ENCODE measurements around the gene E2F4.

Gene E2F4, protein sequence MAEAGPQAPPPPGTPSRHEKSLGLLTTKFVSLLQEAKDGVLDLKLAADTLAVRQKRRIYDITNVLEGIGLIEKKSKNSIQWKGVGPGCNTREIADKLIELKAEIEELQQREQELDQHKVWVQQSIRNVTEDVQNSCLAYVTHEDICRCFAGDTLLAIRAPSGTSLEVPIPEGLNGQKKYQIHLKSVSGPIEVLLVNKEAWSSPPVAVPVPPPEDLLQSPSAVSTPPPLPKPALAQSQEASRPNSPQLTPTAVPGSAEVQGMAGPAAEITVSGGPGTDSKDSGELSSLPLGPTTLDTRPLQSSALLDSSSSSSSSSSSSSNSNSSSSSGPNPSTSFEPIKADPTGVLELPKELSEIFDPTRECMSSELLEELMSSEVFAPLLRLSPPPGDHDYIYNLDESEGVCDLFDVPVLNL
- 60.6 to 67.0 (median 66.7) reads per million in 3 donors for total RNA-seq

DNA sequence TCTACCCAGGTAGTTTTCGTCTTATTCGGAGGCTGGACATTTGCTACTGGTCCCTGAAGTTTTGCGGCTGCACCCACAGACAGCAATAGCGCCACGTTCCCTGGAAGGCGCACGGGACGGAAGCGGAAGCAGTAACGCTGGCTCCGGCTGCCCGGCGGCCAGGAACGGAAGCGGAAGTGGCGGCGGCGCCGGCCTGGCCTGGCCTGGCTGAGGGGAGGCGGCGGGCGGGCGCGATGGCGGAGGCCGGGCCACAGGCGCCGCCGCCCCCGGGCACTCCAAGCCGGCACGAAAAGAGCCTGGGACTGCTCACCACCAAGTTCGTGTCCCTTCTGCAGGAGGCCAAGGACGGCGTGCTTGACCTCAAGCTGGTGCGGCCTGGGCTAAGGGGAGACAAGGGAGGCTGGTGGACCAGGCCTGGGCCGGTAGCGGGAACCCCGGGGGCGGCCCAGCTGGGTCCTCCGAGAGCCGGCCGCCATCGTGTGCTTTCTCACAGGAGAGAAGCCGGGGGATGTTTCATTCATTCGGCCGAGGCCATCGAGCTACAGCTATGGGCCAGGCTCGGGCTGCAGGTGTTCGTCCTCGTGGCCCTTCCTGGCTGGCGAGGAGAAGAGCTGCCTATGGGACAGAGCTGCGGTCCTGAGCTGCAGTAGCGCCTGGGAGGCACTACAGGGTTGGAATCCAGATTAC lies at the start of gene E2F4:
TSS of gene E2F4 (plus strand) at position 161 of the 687 bp plus-strand sequence. CDS start at position 234, 73 bp downstream.
- H3K9me3 ChIP-seq (ENCODE audit: control insufficient read depth, low read length) = no peaks in the 10 kb centered on the region
- H3K27me3 ChIP-seq (replicated peaks; ENCODE audit: control insufficient read depth, insufficient read depth, low read length, poor library complexity, severe bottlenecking) = no peaks in the 10 kb centered on the region
- peak within 1 kb of the TSS; percentile 73 for H3K4me3 ChIP-seq (ENCODE audit: insufficient read depth, low read depth, low read length, poor library complexity, severe bottlenecking)
- peaks cover 29% of the 10 kb centered on the region for H3K36me3 ChIP-seq (ENCODE audit: control insufficient read depth, insufficient read depth, low read length)
- peak within 1 kb of the TSS; percentile 85 for H3K27ac ChIP-seq (ENCODE audit: insufficient read depth, low read length, poor library complexity, severe bottlenecking)
- peaks cover 26% of the 10 kb centered on the region for H3K4me1 ChIP-seq (ENCODE audit: control insufficient read depth, insufficient read depth, low read length, poor library complexity, severe bottlenecking)
- DNase-seq = peak; percentile 72 to 81 (median 75)

DNA sequence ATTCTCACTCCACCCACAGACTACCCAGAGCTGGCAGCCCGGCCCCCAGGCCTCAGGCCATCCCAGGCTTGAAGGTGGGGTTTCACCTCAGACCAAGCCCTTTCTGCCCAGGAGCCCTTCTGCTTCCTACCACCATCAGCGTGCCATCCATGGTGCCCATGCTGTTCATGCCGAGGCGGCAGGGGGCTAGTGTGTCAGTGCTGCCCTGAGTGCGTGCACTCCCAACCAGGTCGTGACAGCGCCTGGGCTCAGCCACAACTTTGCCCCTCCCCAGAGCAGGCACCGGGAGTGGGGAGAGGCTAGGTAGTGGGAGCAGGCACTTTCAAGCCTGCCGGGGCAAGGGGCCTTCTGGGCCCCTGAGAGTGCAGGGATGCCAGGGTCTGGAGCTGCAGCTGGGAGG lies 49.6 kb upstream of the E2F4 start:
- Histone ChIP-seq H3K36me3 (ENCODE audit: control insufficient read depth, insufficient read depth, low read length) (peaks cover 83% of the 10 kb centered on the region), H3K9me3 (ENCODE audit: control insufficient read depth, low read length) (no peaks in the 10 kb centered on the region), H3K4me1 (ENCODE audit: control insufficient read depth, insufficient read depth, low read length, poor library complexity, severe bottlenecking) (no peaks in the 10 kb centered on the region), H3K27ac (ENCODE audit: insufficient read depth, low read length, poor library complexity, severe bottlenecking) (no peak overlapping the region), H3K4me3 (ENCODE audit: insufficient read depth, low read depth, low read length, poor library complexity, severe bottlenecking) (no peak overlapping the region), H3K27me3 (replicated peaks; ENCODE audit: control insufficient read depth, insufficient read depth, low read length, poor library complexity, severe bottlenecking) (no peaks in the 10 kb centered on the region)
- DNase-seq = no peak

DNA sequence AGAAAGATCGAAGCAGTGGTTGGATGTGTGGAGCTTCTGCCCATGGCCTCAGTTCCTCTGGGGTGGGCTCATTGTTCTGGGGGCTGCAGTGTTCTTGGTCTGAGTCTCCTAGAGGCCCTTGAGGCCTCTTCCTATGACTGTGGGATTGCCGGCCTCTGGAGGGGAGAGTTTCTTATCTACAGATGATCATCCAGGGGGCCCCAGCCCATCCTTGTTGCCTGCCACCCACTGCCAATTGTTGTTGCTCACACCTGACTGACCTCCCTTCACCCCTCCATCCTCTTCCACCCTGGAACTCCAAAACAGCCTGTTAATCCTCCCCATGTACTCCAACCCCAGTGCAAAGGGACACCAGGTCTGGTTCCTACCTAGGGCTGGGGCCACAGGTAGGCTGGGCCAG lies 47.0 kb upstream of the E2F4 start:
- H3K36me3 ChIP-seq (ENCODE audit: control insufficient read depth, insufficient read depth, low read length) = peaks cover 71% of the 10 kb centered on the region
- no peaks in the 10 kb centered on the region for H3K27me3 ChIP-seq (replicated peaks; ENCODE audit: control insufficient read depth, insufficient read depth, low read length, poor library complexity, severe bottlenecking)
- no peaks in the 10 kb centered on the region for H3K9me3 ChIP-seq (ENCODE audit: control insufficient read depth, low read length)
- no peaks in the 10 kb centered on the region for H3K4me1 ChIP-seq (ENCODE audit: control insufficient read depth, insufficient read depth, low read length, poor library complexity, severe bottlenecking)
- no peak for DNase-seq
- no peak overlapping the region for H3K4me3 ChIP-seq (ENCODE audit: insufficient read depth, low read depth, low read length, poor library complexity, severe bottlenecking)
- H3K27ac ChIP-seq (ENCODE audit: insufficient read depth, low read length, poor library complexity, severe bottlenecking) = no peak overlapping the region

DNA sequence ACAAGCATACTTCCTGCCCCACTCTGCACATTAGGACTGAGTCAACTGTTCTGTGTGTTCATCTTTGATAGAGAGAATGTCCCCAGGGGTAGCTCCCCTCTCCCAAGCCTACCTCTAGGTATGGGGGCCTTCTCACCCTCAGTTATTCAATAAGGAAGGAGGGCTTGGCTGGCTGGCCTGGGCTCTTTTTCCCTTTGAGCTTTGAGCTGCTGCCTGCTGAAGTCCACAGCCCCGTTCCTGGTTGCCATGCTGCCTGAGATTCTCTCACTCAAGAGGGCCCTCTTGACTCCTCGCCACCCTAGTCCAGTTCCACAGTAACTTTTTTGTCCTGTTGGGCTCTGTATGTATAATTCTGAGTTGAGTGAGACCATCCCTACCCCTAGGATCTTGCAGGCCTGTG lies 46.2 kb upstream of the E2F4 start:
- no peaks in the 10 kb centered on the region for H3K9me3 ChIP-seq (ENCODE audit: control insufficient read depth, low read length)
- no peak for DNase-seq
- no peaks in the 10 kb centered on the region for H3K4me1 ChIP-seq (ENCODE audit: control insufficient read depth, insufficient read depth, low read length, poor library complexity, severe bottlenecking)
- peak overlapping the region; percentile 2 for H3K27ac ChIP-seq (ENCODE audit: insufficient read depth, low read length, poor library complexity, severe bottlenecking)
- peaks cover 63% of the 10 kb centered on the region for H3K36me3 ChIP-seq (ENCODE audit: control insufficient read depth, insufficient read depth, low read length)
- no peak overlapping the region for H3K4me3 ChIP-seq (ENCODE audit: insufficient read depth, low read depth, low read length, poor library complexity, severe bottlenecking)
- H3K27me3 ChIP-seq (replicated peaks; ENCODE audit: control insufficient read depth, insufficient read depth, low read length, poor library complexity, severe bottlenecking) = no peaks in the 10 kb centered on the region

DNA sequence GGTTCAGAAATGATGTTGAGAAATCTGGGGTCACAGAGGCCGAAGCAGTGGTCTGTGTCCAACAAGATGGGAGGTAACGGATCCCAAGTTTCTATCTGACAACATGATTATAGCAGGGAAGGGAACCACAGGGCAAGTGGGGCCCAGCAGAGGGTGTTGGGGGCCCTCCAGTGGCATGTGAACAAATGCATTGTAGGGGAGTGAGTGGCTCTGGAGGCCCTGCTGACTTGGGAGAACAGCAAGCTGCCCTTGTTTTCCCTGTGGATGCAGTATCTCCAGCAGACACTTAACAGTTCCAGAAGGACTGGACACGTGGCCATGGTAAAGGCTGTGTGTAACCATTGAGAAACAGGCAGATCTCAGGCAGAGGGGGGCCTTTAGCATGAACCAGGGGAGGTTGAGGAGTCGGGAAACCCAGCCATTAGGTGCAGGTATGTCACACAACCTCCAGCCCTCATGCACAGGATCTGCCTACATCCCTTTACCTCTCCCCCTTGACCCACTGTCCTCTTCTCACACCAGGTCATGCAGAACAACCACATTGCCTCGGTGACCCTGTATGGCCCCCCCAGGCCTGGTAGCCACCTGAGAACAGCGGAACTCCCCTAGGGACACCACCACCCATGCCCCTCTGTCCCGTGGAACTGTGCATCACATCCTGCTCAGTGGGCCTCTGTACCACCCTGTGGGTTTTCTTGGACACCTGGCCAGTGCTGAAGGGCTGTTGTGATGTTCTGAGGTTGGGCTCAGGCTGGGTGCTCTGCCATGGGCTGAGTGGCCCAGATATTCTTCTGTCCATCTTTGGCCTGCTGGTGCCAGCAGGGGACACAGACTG lies 45.2 kb upstream of the E2F4 start:
- Histone ChIP-seq H3K27ac (ENCODE audit: insufficient read depth, low read length, poor library complexity, severe bottlenecking) (no peak overlapping the region), H3K4me1 (ENCODE audit: control insufficient read depth, insufficient read depth, low read length, poor library complexity, severe bottlenecking) (peaks cover 4% of the 10 kb centered on the region), H3K36me3 (ENCODE audit: control insufficient read depth, insufficient read depth, low read length) (peaks cover 54% of the 10 kb centered on the region), H3K4me3 (ENCODE audit: insufficient read depth, low read depth, low read length, poor library complexity, severe bottlenecking) (no peak overlapping the region), H3K27me3 (replicated peaks; ENCODE audit: control insufficient read depth, insufficient read depth, low read length, poor library complexity, severe bottlenecking) (no peaks in the 10 kb centered on the region), H3K9me3 (ENCODE audit: control insufficient read depth, low read length) (no peaks in the 10 kb centered on the region)
- no peak for DNase-seq

DNA sequence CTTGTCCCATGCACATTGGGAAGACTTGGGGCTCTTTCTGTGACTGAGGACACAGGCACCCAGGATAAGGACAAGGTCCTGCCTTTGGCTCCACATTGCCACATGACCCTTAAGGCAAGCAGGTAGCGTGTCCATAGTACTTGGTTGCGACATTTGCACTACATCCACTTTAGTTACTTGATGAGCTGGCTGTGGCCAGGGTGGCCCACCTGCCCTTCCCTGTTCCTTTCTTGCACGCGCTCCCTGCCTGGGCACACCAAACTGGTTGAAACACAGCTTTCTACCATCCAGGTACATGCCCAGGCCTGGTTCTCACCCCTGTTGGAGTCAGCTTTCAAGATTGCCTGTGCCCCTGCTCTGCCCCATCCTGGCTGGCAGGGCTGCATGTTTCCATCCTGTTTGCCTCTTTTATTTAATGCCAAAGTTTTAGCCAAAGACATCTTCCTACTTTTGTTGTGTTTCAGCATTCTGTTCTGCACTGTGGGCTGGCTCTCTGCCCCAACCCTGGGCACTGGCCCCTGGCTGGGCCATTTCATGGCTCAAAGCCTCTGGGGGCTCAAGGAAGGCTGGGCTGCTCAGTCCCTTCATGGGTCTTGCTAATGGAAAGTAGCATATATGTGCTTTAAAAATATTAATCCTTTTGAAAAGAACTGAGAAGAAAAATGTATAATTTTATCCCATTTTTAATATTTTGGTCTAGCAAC lies 44.4 kb upstream of the E2F4 start:
- Histone ChIP-seq H3K27me3 (replicated peaks; ENCODE audit: control insufficient read depth, insufficient read depth, low read length, poor library complexity, severe bottlenecking) (no peaks in the 10 kb centered on the region), H3K27ac (ENCODE audit: insufficient read depth, low read length, poor library complexity, severe bottlenecking) (no peak overlapping the region), H3K4me3 (ENCODE audit: insufficient read depth, low read depth, low read length, poor library complexity, severe bottlenecking) (no peak overlapping the region), H3K9me3 (ENCODE audit: control insufficient read depth, low read length) (no peaks in the 10 kb centered on the region), H3K36me3 (ENCODE audit: control insufficient read depth, insufficient read depth, low read length) (peaks cover 45% of the 10 kb centered on the region), H3K4me1 (ENCODE audit: control insufficient read depth, insufficient read depth, low read length, poor library complexity, severe bottlenecking) (peaks cover 4% of the 10 kb centered on the region)
- DNase-seq = no peak

DNA sequence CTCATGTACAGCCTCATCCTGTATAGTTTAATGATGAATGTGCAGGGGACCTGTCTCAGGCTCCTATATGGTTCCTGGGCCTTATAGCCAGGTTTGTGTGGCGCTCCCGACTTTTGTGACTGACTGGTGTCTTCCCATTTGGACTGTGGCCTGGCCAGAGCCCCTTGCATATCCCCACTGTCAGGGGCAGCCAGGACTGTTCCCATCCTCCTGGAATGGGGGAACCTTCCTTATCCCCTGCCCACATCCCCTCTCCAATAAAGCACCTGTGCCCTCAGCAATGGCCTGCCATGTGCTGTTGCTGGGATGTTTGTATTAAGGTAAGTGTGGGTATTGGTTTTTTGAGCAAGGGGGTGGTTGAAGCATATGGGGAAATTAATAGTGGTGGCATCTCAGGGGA lies 43.7 kb upstream of the E2F4 start:
- Histone ChIP-seq H3K36me3 (ENCODE audit: control insufficient read depth, insufficient read depth, low read length) (peaks cover 41% of the 10 kb centered on the region), H3K27me3 (replicated peaks; ENCODE audit: control insufficient read depth, insufficient read depth, low read length, poor library complexity, severe bottlenecking) (no peaks in the 10 kb centered on the region), H3K4me1 (ENCODE audit: control insufficient read depth, insufficient read depth, low read length, poor library complexity, severe bottlenecking) (peaks cover 4% of the 10 kb centered on the region), H3K4me3 (ENCODE audit: insufficient read depth, low read depth, low read length, poor library complexity, severe bottlenecking) (no peak overlapping the region), H3K9me3 (ENCODE audit: control insufficient read depth, low read length) (no peaks in the 10 kb centered on the region), H3K27ac (ENCODE audit: insufficient read depth, low read length, poor library complexity, severe bottlenecking) (no peak overlapping the region)
- DNase-seq = no peak

DNA sequence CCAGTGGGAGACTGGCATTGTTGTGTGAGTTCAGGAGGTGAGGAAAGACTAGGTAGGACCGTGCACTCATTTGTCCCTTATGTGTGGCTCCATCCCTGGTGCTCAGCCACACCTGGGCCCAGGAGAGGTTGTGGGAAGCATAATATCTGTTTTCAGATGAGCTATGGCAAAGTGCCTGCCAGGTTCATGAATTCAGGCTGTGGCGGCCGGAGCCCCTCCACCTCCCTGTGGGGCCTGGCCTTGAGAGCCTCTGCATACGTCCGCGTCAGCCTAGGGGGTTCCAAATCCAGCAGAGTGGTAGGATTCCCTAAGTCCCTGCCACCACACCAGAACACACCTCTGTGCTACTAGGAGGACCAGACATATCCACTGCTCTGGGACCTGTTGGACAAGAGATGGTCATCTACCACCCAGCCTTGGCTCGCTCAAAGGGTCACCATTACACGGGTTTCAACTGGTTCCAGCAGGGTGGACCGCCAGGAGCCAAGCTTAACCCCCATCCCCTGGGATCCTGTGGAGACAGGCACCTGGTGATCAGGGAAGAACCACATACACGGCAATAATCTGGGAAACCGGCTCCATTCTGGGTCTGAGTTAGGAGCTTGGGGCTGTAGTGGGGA lies 43.2 kb upstream of the E2F4 start:
- Histone ChIP-seq H3K9me3 (ENCODE audit: control insufficient read depth, low read length) (no peaks in the 10 kb centered on the region), H3K36me3 (ENCODE audit: control insufficient read depth, insufficient read depth, low read length) (peaks cover 37% of the 10 kb centered on the region), H3K4me1 (ENCODE audit: control insufficient read depth, insufficient read depth, low read length, poor library complexity, severe bottlenecking) (peaks cover 8% of the 10 kb centered on the region), H3K27ac (ENCODE audit: insufficient read depth, low read length, poor library complexity, severe bottlenecking) (no peak overlapping the region), H3K4me3 (ENCODE audit: insufficient read depth, low read depth, low read length, poor library complexity, severe bottlenecking) (no peak overlapping the region), H3K27me3 (replicated peaks; ENCODE audit: control insufficient read depth, insufficient read depth, low read length, poor library complexity, severe bottlenecking) (no peaks in the 10 kb centered on the region)
- DNase-seq = no peak

Measured in effector memory CD4-positive, alpha-beta T cell (primary cell).